Neural cell (in vitro differentiated cells): Measurements from ENCODE around the gene VSIG2. TPM values are rescaled to one million over a fixed set of nuclear protein-coding genes. Genes with fewer than 3 reads are reported as not detected.

Source experiments
- H2AFZ ChIP-seq: fragments of 200-600, 300-800 bp; sonication (generic), shearing (Covaris generic); 2 replicates; pipeline ENCODE4 v1.6.0; 2014; ENCODE audit warnings: low read depth, mild to moderate bottlenecking, antibody characterized with exemption, low read length, moderate library complexity
- H3F3A ChIP-seq: fragments of 200-600 bp; shearing (Covaris generic); 2 replicates; pipeline ENCODE4 v1.6.1; 2016; ENCODE audit warnings: mild to moderate bottlenecking, moderate library complexity, mixed read lengths, antibody characterized with exemption, low read length; ENCODE audit not compliant: insufficient read depth, poor library complexity, severe bottlenecking
- H3K27ac ChIP-seq: fragments of 200-600, 300-800 bp; sonication (generic), shearing (Covaris generic); 2 replicates; pipeline ENCODE4 v1.5.1; 2014; ENCODE audit warnings: mild to moderate bottlenecking, low read length, moderate library complexity
- H3K27me3 ChIP-seq: fragments of 300-800, 200-600 bp; sonication (generic), shearing (Covaris generic); 2 replicates; pipeline ENCODE4 v1.6.0; 2014; ENCODE audit warnings: mild to moderate bottlenecking, low read depth, low read length, moderate library complexity; ENCODE audit not compliant: insufficient read depth
- H3K36me3 ChIP-seq: fragments of 300-800, 200-600 bp; sonication (generic), shearing (Covaris generic); 2 replicates; pipeline ENCODE4 v1.5.1; 2014; ENCODE audit warnings: mild to moderate bottlenecking, antibody characterized with exemption, low read length, moderate library complexity; ENCODE audit not compliant: insufficient read depth
- H3K4me2 ChIP-seq: fragments of 300-800, 200-600 bp; sonication (generic), shearing (Covaris generic); 2 replicates; pipeline ENCODE4 v1.6.0; 2014; ENCODE audit warnings: mild to moderate bottlenecking, low read length
- H3K4me3 ChIP-seq: fragments of 300-800, 200-600 bp; sonication (generic), shearing (Covaris generic); 2 replicates; pipeline ENCODE4 v1.5.1; 2014; ENCODE audit warnings: mild to moderate bottlenecking, low read length, moderate library complexity
- H3K79me2 ChIP-seq: fragments of 200-600 bp; shearing (Covaris generic); replicated peaks from 2 replicates; pipeline ENCODE4 v1.6.0; 2014; ENCODE audit warnings: mild to moderate bottlenecking, low read length, moderate library complexity; ENCODE audit not compliant: insufficient read depth
- H3K9ac ChIP-seq: fragments of 300-800, 200-600 bp; sonication (generic), shearing (Covaris generic); 2 replicates; pipeline ENCODE4 v1.6.1; 2016; ENCODE audit warnings: mild to moderate bottlenecking, low read length, mixed read lengths
- H3K9me2 ChIP-seq: fragments of 200-600 bp; shearing (Covaris generic); 2 replicates; pipeline ENCODE4 v1.6.1; 2016; ENCODE audit warnings: mild to moderate bottlenecking, low read length, mixed read lengths; ENCODE audit not compliant: insufficient read depth
- H3K9me3 ChIP-seq: fragments of 200-600, 300-800 bp; sonication (generic), shearing (Covaris generic); 2 replicates; pipeline ENCODE4 v1.6.1; 2016; ENCODE audit warnings: mild to moderate bottlenecking, mixed run types, low read length, moderate library complexity, mixed read lengths
- H4K20me1 ChIP-seq: fragments of 200-600 bp; shearing (Covaris generic); 2 replicates; pipeline ENCODE4 v1.6.1; 2016; ENCODE audit warnings: mild to moderate bottlenecking, mixed run types; ENCODE audit not compliant: insufficient read depth
- CTCF ChIP-seq: fragments of 450-650 bp; IDR thresholded peaks from 2 replicates; pipeline ENCODE4 v1.5.1; 2014; ENCODE audit warnings: antibody characterized with exemption, mild to moderate bottlenecking, moderate library complexity; ENCODE audit not compliant: poor library complexity, severe bottlenecking
- EP300 ChIP-seq: fragments of 450-650 bp; conservative IDR thresholded peaks from 2 replicates; pipeline ENCODE4 v1.6.1; 2014; ENCODE audit warnings: antibody characterized with exemption, mild to moderate bottlenecking, moderate library complexity; ENCODE audit not compliant: poor library complexity, severe bottlenecking
- EZH2 ChIP-seq: fragments of 200-600, 300-800 bp; shearing (Covaris generic), sonication (generic); IDR thresholded peaks from 2 replicates; pipeline ENCODE4 v1.6.1; 2014; ENCODE audit warnings: antibody characterized with exemption, low read length, borderline replicate concordance, mild to moderate bottlenecking; ENCODE audit not compliant: insufficient read depth, poor library complexity, severe bottlenecking
- MXI1 ChIP-seq: fragments of 450-650 bp; conservative IDR thresholded peaks from 2 replicates; pipeline ENCODE4 v1.6.1; 2014; ENCODE audit warnings: antibody characterized with exemption, mild to moderate bottlenecking; ENCODE audit not compliant: poor library complexity, severe bottlenecking
- POLR2AphosphoS5 ChIP-seq: IDR thresholded peaks from 2 replicates; pipeline ENCODE4 v1.6.1; 2012
- RAD21 ChIP-seq: fragments of 450-650 bp; conservative IDR thresholded peaks from 2 replicates; pipeline ENCODE4 v1.6.1; 2014; ENCODE audit warnings: antibody characterized with exemption, mild to moderate bottlenecking, moderate library complexity
- REST ChIP-seq: IDR thresholded peaks from 2 replicates; pipeline ENCODE4 v1.6.1; 2012; ENCODE audit warnings: borderline replicate concordance
- SMC3 ChIP-seq: fragments of 450-650 bp; conservative IDR thresholded peaks from 2 replicates; pipeline ENCODE4 v1.6.1; 2014; ENCODE audit warnings: antibody characterized with exemption, mild to moderate bottlenecking, moderate library complexity; ENCODE audit not compliant: poor library complexity
- TAF1 ChIP-seq: IDR thresholded peaks from 2 replicates; pipeline ENCODE4 v1.6.1; 2012; ENCODE audit warnings: low read depth
- polyA plus RNA-seq: library from polyadenylated mRNA; depleted of rRNA; stranded (reverse); fragments of >200 nt; gene quantifications from 2 replicates; pipeline ENCODE4 v1.2.3, GENCODE V29; 2014

Gene VSIG2
- polyA plus RNA-seq, 1 donor from 2014 or later, result not detected

- Histone ChIP-seq H3K9me2 (no peaks in the 10 kb centered on the region), H3K9me3 (no peaks in the 10 kb centered on the region), H3K9ac (peak overlapping the region; percentile 42), H3K27me3 (peaks cover 55% of the 10 kb centered on the region), H3K27ac (no peak overlapping the region), H2AFZ (peak overlapping the region; percentile 45), H4K20me1 (no peaks in the 10 kb centered on the region), H3K4me3 (peak overlapping the region; percentile 77), H3F3A (no peaks in the 10 kb centered on the region), H3K79me2 (no peaks in the 10 kb centered on the region), H3K36me3 (no peaks in the 10 kb centered on the region), H3K4me2 (peak overlapping the region; percentile 78)
- TF ChIP-seq RAD21 (no peak), CTCF (peak; percentile 51), SMC3 (no peak)
These were observed 11.7 kb downstream of the VSIG2 start for GRCh38 chr11:124740277-124740882.

- no peaks in the 10 kb centered on the region for H3K9me2 ChIP-seq
- no peaks in the 10 kb centered on the region for H4K20me1 ChIP-seq
- H2AFZ ChIP-seq, result peak within 1 kb of the TSS; percentile 45
- H3K27ac ChIP-seq, result no peak within 1 kb of the TSS
- H3K9ac ChIP-seq, result peak within 1 kb of the TSS; percentile 42
- no peaks in the 10 kb centered on the region for H3K9me3 ChIP-seq
- peaks cover 48% of the 10 kb centered on the region for H3K27me3 ChIP-seq
- H3F3A ChIP-seq, result no peaks in the 10 kb centered on the region
- TF ChIP-seq MXI1 (no peak), EP300 (no peak), TAF1 (no peak), POLR2AphosphoS5 (no peak), REST (no peak), SMC3 (no peak), EZH2 (no peak), CTCF (no peak), RAD21 (no peak)
- peak within 1 kb of the TSS; percentile 78 for H3K4me2 ChIP-seq
- no peaks in the 10 kb centered on the region for H3K79me2 ChIP-seq
- H3K4me3 ChIP-seq, result peak within 1 kb of the TSS; percentile 77
- no peaks in the 10 kb centered on the region for H3K36me3 ChIP-seq
These were observed 12.4 kb downstream of the VSIG2 start, which contains the start of gene NRGN for GRCh38 chr11:124739479-124740276. Gene NRGN, plus strand, starts transcription at chr11:124739942. Its CDS starts 143 bp downstream, at chr11:124740085.
